Posterior cingulate gyrus (tissue), 11 donors: Measurements from ENCODE around the gene SLC25A45.

Source experiments
- DNase-seq, 10 donors: peaks; one replicate each; pipeline versions ENCODE4 v3.0.0 to v3.0.0-alpha.2; 2020 to 2021; ENCODE audit warnings: mixed read lengths in 3 of 10
- intact Hi-C: fragments of 100-400 bp; cut with DNase I; formaldehyde crosslinking; loops from one replicate; pipeline ENCODE4 v1.15.1; 2023

The SLC25A45 gene

GRCh38 chr11:65392899-65393298, 10.5 kb upstream of the SLC25A45 start:
- peak in 1 of 10 donors; percentile 63 for DNase-seq
- intact Hi-C loops: no loop called here

- DNase-seq: peak in 1 of 10 donors; percentile 61
- intact Hi-C loops: no loop called here
Measured at GRCh38 chr11:65392186-65392829, 9.9 kb upstream of the SLC25A45 start.

- intact Hi-C loops: no loop called here
- peak in 1 of 10 donors; percentile 81 for DNase-seq
Measured at GRCh38 chr11:65390996-65391395, 8.6 kb upstream of the SLC25A45 start.

- peak in 1 of 10 donors; percentile 79 for DNase-seq
- intact Hi-C loops: no loop called here
Measured at GRCh38 chr11:65390099-65390941, 7.9 kb upstream of the SLC25A45 start.

GRCh38 chr11:65389294-65389980, 7.0 kb upstream of the SLC25A45 start:
- DNase-seq: peak in 1 of 10 donors; percentile 75
- intact Hi-C loops: no loop called here

- intact Hi-C loops: no loop called here
Measured at GRCh38 chr11:65388731-65389130, 6.3 kb upstream of the SLC25A45 start.

GRCh38 chr11:65386307-65387140, 4.1 kb upstream of the SLC25A45 start, which contains the start of gene FRMD8:
FRMD8 (plus strand) TSS chr11:65386637; CDS start chr11:65387037, 400 bp downstream.
- intact Hi-C loops: no loop called here
- peak; percentile 83 to 99 (median 92) for DNase-seq

More at GRCh38 chr11:65388731-65389130, 6.3 kb upstream of the SLC25A45 start:
- DNase-seq: no peak

- DNase-seq: no peak
- intact Hi-C loops: loop anchor here (5.0 kb wide), 1 partner anchor 33 kb away; no protein-coding TSS in a partner anchor
Measured at GRCh38 chr11:65384301-65384889, 1.9 kb upstream of the SLC25A45 start.

GRCh38 chr11:65383778-65384177, 1.3 kb upstream of the SLC25A45 start:
- intact Hi-C loops: loop anchor here (5.0 kb wide), 1 partner anchor 34 kb away; no protein-coding TSS in a partner anchor
- no peak for DNase-seq

- intact Hi-C loops: loop anchor here (1.0 to 5.0 kb wide), 2 partner anchors 34 to 127 kb away; no protein-coding TSS in a partner anchor
Measured at GRCh38 chr11:65382804-65383368, 440 bp upstream of the SLC25A45 start.

GRCh38 chr11:65381716-65382032, 772 bp downstream of the SLC25A45 start:
- intact Hi-C loops: loop anchor here (1.0 to 5.0 kb wide), 2 partner anchors 36 to 129 kb away; no protein-coding TSS in a partner anchor
- no peak for DNase-seq

More at GRCh38 chr11:65382804-65383368, 440 bp upstream of the SLC25A45 start:
- DNase-seq: peak in 2 of 10 donors; percentile 17 to 86

GRCh38 chr11:65380460-65381119, 1.9 kb downstream of the SLC25A45 start:
- intact Hi-C loops: loop anchor here (5.0 kb wide), 1 partner anchor 37 kb away; no protein-coding TSS in a partner anchor
- peak in 1 of 10 donors; percentile 52 for DNase-seq

- intact Hi-C loops: loop anchor here (5.0 kb wide), 1 partner anchor 37 kb away; no protein-coding TSS in a partner anchor
- peak in 1 of 10 donors; percentile 63 for DNase-seq
Measured at GRCh38 chr11:65379698-65380459, 2.6 kb downstream of the SLC25A45 start.

- DNase-seq: peak in 1 of 10 donors; percentile 55
- intact Hi-C loops: no loop called here
Measured at GRCh38 chr11:65378928-65379638, 3.4 kb downstream of the SLC25A45 start.

GRCh38 chr11:65378208-65378927, 4.1 kb downstream of the SLC25A45 start:
- intact Hi-C loops: no loop called here
- peak in 1 of 10 donors; percentile 74 for DNase-seq

- intact Hi-C loops: no loop called here
Measured at GRCh38 chr11:65377777-65378176, 4.7 kb downstream of the SLC25A45 start.

More at GRCh38 chr11:65377777-65378176, 4.7 kb downstream of the SLC25A45 start:
- DNase-seq: no peak
